Measurements from ENCODE around the gene PTDSS2.

DNA sequence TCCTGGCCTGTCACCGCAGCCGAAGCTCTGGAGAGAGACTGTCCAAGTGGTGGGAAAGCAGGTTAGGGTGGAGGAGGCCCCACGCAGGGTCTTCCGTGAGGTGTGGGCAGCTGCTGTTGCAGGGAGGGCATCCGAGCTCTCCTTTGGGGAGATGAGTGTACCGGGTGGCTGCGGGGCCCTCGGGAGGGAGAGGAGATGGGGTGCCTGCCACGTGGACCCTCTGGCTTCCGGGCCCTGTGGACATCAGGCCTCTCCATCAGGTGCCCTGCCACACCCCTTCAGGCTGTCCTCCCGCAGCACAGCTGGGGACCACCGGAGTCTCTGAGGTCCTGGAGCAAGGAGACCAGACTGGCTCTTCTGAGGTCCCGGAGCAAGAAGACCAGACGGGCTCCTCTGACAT, 1.7 kb downstream of the PTDSS2 start:
- TF ChIP-seq, protein P1, sequence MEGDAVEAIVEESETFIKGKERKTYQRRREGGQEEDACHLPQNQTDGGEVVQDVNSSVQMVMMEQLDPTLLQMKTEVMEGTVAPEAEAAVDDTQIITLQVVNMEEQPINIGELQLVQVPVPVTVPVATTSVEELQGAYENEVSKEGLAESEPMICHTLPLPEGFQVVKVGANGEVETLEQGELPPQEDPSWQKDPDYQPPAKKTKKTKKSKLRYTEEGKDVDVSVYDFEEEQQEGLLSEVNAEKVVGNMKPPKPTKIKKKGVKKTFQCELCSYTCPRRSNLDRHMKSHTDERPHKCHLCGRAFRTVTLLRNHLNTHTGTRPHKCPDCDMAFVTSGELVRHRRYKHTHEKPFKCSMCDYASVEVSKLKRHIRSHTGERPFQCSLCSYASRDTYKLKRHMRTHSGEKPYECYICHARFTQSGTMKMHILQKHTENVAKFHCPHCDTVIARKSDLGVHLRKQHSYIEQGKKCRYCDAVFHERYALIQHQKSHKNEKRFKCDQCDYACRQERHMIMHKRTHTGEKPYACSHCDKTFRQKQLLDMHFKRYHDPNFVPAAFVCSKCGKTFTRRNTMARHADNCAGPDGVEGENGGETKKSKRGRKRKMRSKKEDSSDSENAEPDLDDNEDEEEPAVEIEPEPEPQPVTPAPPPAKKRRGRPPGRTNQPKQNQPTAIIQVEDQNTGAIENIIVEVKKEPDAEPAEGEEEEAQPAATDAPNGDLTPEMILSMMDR (IDR thresholded peaks at IDR 0.05): no peak
- TF ChIP-seq POLR2A (IDR thresholded peaks at IDR 0.05): no peak

Measured in right lobe of liver (tissue), 4 donors.